ENCODE results near the gene CHST8.

The CHST8 gene

GRCh38 chr19:33720691-33721682 is 99.2 kb downstream of the CHST8 start:
- no peak for DNase-seq

- no peak for DNase-seq
Measured at GRCh38 chr19:33721735-33722297, 100.1 kb downstream of the CHST8 start.

GRCh38 chr19:33722456-33723239 is 100.9 kb downstream of the CHST8 start:
- DNase-seq, result no peak

- DNase-seq, result no peak
Measured at GRCh38 chr19:33723512-33723911, 101.8 kb downstream of the CHST8 start.

GRCh38 chr19:33724021-33724720 is 102.4 kb downstream of the CHST8 start:
- no peak for DNase-seq

- no peak for DNase-seq
Measured at GRCh38 chr19:33724721-33725060, 102.9 kb downstream of the CHST8 start.

GRCh38 chr19:33725567-33725966 is 103.8 kb downstream of the CHST8 start:
- no peak for DNase-seq

- DNase-seq, result no peak
Measured at GRCh38 chr19:33726756-33727155, 105.0 kb downstream of the CHST8 start.

- no peak for DNase-seq
Measured at GRCh38 chr19:33727331-33727998, 105.7 kb downstream of the CHST8 start.

GRCh38 chr19:33728141-33728540 is 106.4 kb downstream of the CHST8 start:
- no peak for DNase-seq

GRCh38 chr19:33730858-33731607 is 109.3 kb downstream of the CHST8 start:
- DNase-seq, result no peak

- DNase-seq, result no peak
Measured at GRCh38 chr19:33731881-33732280, 110.1 kb downstream of the CHST8 start.

GRCh38 chr19:33734913-33735312 is 113.2 kb downstream of the CHST8 start:
- DNase-seq, result no peak

GRCh38 chr19:33736158-33736557 is 114.4 kb downstream of the CHST8 start:
- DNase-seq, result no peak

GRCh38 chr19:33736787-33737186 is 115.0 kb downstream of the CHST8 start:
- DNase-seq, result no peak

- no peak for DNase-seq
Measured at GRCh38 chr19:33737681-33738371, 116.1 kb downstream of the CHST8 start.

GRCh38 chr19:33740811-33741396 is 119.2 kb downstream of the CHST8 start:
- no peak for DNase-seq

- DNase-seq, result no peak
Measured at GRCh38 chr19:33745297-33745696, 123.5 kb downstream of the CHST8 start.

GRCh38 chr19:33746159-33746558 is 124.4 kb downstream of the CHST8 start:
- DNase-seq, result no peak

GRCh38 chr19:33747273-33747672 is 125.5 kb downstream of the CHST8 start:
- DNase-seq, result no peak

GRCh38 chr19:33748231-33748630 is 126.5 kb downstream of the CHST8 start:
- no peak for DNase-seq
